ELF-1 (cell line): ENCODE data around the gene CLSTN1.

Experiments used
- DNase-seq: peaks from one replicate; pipeline ENCODE4 v3.0.0-alpha.2; 2016; ENCODE audit warnings: low read depth, low spot score

The CLSTN1 gene

DNA sequence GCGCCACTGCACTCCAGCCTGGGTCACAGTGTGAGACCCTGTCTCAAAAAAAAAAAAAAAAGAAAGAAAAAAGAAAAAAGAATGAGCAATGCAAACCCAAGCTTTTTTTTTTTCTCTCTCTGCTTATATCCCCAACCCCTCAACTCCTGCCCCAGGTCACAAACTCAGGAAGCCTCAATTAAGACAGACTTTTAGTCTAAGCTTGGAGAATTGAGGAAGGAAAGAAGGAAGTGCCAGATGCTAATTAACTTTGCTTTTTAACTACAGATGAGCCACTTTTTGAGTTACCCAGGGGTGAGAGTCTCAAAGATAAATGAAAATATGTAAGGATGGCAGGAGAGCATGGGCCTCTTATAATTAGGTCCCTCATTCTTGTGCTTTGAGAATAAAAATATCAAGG lies 139.0 kb downstream of the CLSTN1 start:
- no peak for DNase-seq

DNA sequence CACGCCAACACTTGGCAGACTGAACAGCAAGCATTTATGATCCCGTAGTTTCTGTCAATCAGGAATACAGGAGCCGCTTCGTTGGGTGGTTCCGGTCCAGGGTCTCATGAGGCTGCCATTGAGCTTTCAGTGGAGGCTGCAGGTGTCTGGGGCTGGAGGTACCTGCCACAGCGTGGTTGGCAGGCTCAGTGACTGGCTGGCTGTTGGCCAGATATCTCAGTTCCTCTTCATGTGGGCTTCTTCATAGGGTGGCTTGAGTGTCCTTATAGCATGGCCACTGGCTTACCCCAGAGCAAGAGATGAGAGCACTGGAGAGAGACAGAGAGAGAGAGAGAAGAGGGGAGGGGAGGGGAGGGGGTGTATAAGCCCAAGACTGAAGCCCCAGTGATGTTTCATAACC lies 142.9 kb downstream of the CLSTN1 start:
- no peak for DNase-seq

DNA sequence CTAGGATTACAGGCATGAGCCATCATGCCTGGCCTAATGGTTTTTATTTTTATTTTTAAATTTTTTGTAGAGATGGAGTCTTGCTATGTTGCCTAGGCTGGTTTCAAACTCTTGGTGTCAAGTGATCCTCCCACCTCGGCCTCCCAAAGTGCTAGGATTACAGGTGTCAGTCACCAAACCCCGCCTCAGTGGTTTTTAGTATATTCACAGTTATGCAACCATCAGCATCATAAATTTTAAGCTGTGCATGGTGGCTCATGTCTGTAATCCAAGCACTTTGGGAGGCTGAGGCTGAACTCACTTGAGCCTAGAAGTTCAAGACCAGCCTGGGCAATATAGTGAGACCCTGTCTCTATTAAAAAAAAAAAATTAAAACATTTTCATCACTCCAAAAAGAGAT lies 143.7 kb downstream of the CLSTN1 start:
- DNase-seq = no peak
